HG03097 (cell line): Measurements from ENCODE around the gene FGF3.

Experiments used
- ATAC-seq: cut with Tn5 transposase; IDR thresholded peaks from one replicate; pipeline ENCODE4 v1.9.1; 2021; ENCODE audit not compliant: unreplicated experiment, low FRiP score

The FGF3 gene

GRCh38 chr11:69825941-69826340 lies 6.7 kb upstream of the FGF3 start:
- no peak for ATAC-seq

- no peak for ATAC-seq
Measured at GRCh38 chr11:69825037-69825834, 6.0 kb upstream of the FGF3 start.

GRCh38 chr11:69823641-69824265 lies 4.5 kb upstream of the FGF3 start:
- ATAC-seq = no peak

GRCh38 chr11:69822676-69823494 lies 3.7 kb upstream of the FGF3 start:
- no peak for ATAC-seq

- no peak for ATAC-seq
Measured at GRCh38 chr11:69821511-69822040, 2.4 kb upstream of the FGF3 start.

GRCh38 chr11:69820441-69820840 lies 1.2 kb upstream of the FGF3 start:
- ATAC-seq = no peak

GRCh38 chr11:69819541-69820070 lies 390 bp upstream of the FGF3 start:
- no peak for ATAC-seq

GRCh38 chr11:69818231-69818602 lies 999 bp downstream of the FGF3 start:
- ATAC-seq = no peak

GRCh38 chr11:69817265-69818230 lies 1.7 kb downstream of the FGF3 start:
- ATAC-seq = no peak

- no peak for ATAC-seq
Measured at GRCh38 chr11:69816671-69817070, 2.5 kb downstream of the FGF3 start.

GRCh38 chr11:69815973-69816372 lies 3.2 kb downstream of the FGF3 start:
- no peak for ATAC-seq

GRCh38 chr11:69814902-69815301 lies 4.3 kb downstream of the FGF3 start:
- ATAC-seq = no peak

GRCh38 chr11:69814411-69814810 lies 4.8 kb downstream of the FGF3 start:
- no peak for ATAC-seq

GRCh38 chr11:69813839-69814238 lies 5.4 kb downstream of the FGF3 start:
- ATAC-seq = no peak

GRCh38 chr11:69812946-69813345 lies 6.3 kb downstream of the FGF3 start:
- no peak for ATAC-seq

- ATAC-seq = no peak
Measured at GRCh38 chr11:69812256-69812655, 7.0 kb downstream of the FGF3 start.

- no peak for ATAC-seq
Measured at GRCh38 chr11:69811431-69811830, 7.8 kb downstream of the FGF3 start.

GRCh38 chr11:69810289-69811118 lies 8.7 kb downstream of the FGF3 start:
- no peak for ATAC-seq

- no peak for ATAC-seq
Measured at GRCh38 chr11:69808667-69809086, 10.5 kb downstream of the FGF3 start.
